Kidney (tissue), 14 donors: Measurements from ENCODE around the gene NCEH1. TPM values are rescaled to one million over a fixed set of nuclear protein-coding genes. Genes with fewer than 3 reads are reported as not detected.

Experiments used
- DNase-seq, 5 donors: peaks; one replicate each; pipeline ENCODE4 v3.0.0-alpha.2; 2013 to 2020
- FAIRE-seq: peaks from 2 replicates; lab custom pipeline; 2012; peaks lifted over from hg19 to GRCh38; lab: Jason Lieb, UNC
- H3K27ac ChIP-seq, 2 donors: one replicate each; pipeline ENCODE4 v1.7.0; 2013; ENCODE audit warnings: low read depth in 2 of 2, low read length in 2 of 2, inconsistent platforms in 1 of 2
- H3K27me3 ChIP-seq: one replicate; pipeline ENCODE4 v1.7.1; 2013; ENCODE audit warnings: low read length, inconsistent platforms; ENCODE audit not compliant: control insufficient read depth, insufficient read depth
- H3K36me3 ChIP-seq, 3 donors: one replicate each; pipeline versions ENCODE4 v1.7.0 to v1.7.1; 2013; ENCODE audit warnings: low read length in 3 of 3, control low read depth in 1 of 3, inconsistent platforms in 1 of 3; ENCODE audit not compliant: insufficient read depth in 3 of 3, control insufficient read depth in 2 of 3
- H3K4me1 ChIP-seq, 3 donors: one replicate each; pipeline versions ENCODE4 v1.7.0 to v1.7.1; 2013; ENCODE audit warnings: low read length in 3 of 3, inconsistent platforms in 1 of 3, low read depth in 1 of 3; ENCODE audit not compliant: control insufficient read depth in 2 of 3, insufficient read depth in 2 of 3
- H3K4me3 ChIP-seq, 3 donors: one replicate each; pipeline versions ENCODE4 v1.7.0 to v1.8.1; 2013; ENCODE audit warnings: low read length in 3 of 3, control low read depth in 1 of 3, inconsistent platforms in 1 of 3
- H3K9ac ChIP-seq, 3 donors: one replicate each; pipeline versions ENCODE4 v1.7.0 to v1.7.1; 2013; ENCODE audit warnings: low read length in 3 of 3, control low read depth in 1 of 3, inconsistent platforms in 1 of 3
- H3K9me3 ChIP-seq, 3 donors: one replicate each; pipeline versions ENCODE4 v1.7.0 to v1.7.1; 2013; ENCODE audit warnings: low read length in 3 of 3, control low read depth in 1 of 3, inconsistent platforms in 1 of 3; ENCODE audit not compliant: control insufficient read depth in 2 of 3, insufficient read depth in 1 of 3
- intact Hi-C: fragments of 100-400 bp; cut with DNase I; formaldehyde crosslinking; loops from one replicate; pipeline ENCODE4 v1.11.1; 2022
- polyA plus RNA-seq: library from polyadenylated mRNA; stranded (reverse); fragments of 350-450 nt; fragmentation: Illumina TruSeq; extraction: RNeasy Lipid Tissue Mini Kit (QIAGEN cat#74804); gene quantifications from one replicate; pipeline ENCODE4 v1.2.3, GENCODE V29; 2014; ENCODE audit warnings: low read depth, low replicate concordance; ENCODE audit not compliant: insufficient read depth
- total RNA-seq: library from RNA; stranded (reverse); fragmentation: NEBNext Ultra II Directional; extraction: Animal tissue kit (Norgen Biotek cat#: 25700); gene quantifications from one replicate; pipeline ENCODE4 v1.2.1, GENCODE V29; 2021
- TF ChIP-seq, protein P1 (sequence below): IDR thresholded peaks from 3 replicates; pipeline ENCODE4 v1.5.1; 2012; ENCODE audit warnings: mild to moderate bottlenecking, moderate library complexity, borderline replicate concordance; ENCODE audit not compliant: insufficient read depth; ENCODE audit errors: extremely low read depth
- donor health status: control.
- donor health status: control.
- donor health status: control.
- donor health status: control.
- donor health status: control.
- donor health status: DM: yes; HTN: yes; CAD: no.
- donor health status: Normal renal cell carcinoma (clear cell type).

NCEH1 gene
- total and polyA plus RNA-seq, 2 donors from 2014 or later: 6.7 to 43.6 TPM

DNA sequence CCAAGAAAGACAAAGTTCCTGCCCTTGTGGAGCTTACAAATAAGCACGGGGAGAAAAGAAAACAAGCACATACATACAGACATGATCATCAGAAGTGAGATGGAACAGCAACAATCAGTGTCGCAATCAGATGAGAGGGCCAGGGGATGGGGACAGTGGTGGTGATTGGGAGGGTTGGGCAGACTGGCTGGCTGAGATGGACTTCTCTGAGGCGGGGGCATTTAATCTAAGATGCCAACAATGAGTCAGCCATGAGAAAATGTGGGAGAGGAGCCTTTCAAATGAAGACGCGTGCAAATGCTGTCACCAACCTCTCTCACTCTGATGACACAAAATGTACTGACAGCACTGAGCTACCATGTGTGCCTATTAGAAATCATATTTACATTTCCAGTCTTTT is 81.4 kb downstream of the NCEH1 start:
- intact Hi-C loops: no loop called here
- DNase-seq (no peak), FAIRE-seq (no peak)
- no peaks in the 10 kb centered on the region for H3K4me1 ChIP-seq
- no peaks in the 10 kb centered on the region for H3K9me3 ChIP-seq
- no peak overlapping the region for H3K27ac ChIP-seq
- TF ChIP-seq, protein P1, sequence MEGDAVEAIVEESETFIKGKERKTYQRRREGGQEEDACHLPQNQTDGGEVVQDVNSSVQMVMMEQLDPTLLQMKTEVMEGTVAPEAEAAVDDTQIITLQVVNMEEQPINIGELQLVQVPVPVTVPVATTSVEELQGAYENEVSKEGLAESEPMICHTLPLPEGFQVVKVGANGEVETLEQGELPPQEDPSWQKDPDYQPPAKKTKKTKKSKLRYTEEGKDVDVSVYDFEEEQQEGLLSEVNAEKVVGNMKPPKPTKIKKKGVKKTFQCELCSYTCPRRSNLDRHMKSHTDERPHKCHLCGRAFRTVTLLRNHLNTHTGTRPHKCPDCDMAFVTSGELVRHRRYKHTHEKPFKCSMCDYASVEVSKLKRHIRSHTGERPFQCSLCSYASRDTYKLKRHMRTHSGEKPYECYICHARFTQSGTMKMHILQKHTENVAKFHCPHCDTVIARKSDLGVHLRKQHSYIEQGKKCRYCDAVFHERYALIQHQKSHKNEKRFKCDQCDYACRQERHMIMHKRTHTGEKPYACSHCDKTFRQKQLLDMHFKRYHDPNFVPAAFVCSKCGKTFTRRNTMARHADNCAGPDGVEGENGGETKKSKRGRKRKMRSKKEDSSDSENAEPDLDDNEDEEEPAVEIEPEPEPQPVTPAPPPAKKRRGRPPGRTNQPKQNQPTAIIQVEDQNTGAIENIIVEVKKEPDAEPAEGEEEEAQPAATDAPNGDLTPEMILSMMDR: no peak
- H3K9ac ChIP-seq: no peak overlapping the region
- H3K27me3 ChIP-seq: no peaks in the 10 kb centered on the region
- H3K36me3 ChIP-seq: peaks cover 0 to 8% (median 6%) of the 10 kb centered on the region in 3 donors
- no peak overlapping the region for H3K4me3 ChIP-seq

DNA sequence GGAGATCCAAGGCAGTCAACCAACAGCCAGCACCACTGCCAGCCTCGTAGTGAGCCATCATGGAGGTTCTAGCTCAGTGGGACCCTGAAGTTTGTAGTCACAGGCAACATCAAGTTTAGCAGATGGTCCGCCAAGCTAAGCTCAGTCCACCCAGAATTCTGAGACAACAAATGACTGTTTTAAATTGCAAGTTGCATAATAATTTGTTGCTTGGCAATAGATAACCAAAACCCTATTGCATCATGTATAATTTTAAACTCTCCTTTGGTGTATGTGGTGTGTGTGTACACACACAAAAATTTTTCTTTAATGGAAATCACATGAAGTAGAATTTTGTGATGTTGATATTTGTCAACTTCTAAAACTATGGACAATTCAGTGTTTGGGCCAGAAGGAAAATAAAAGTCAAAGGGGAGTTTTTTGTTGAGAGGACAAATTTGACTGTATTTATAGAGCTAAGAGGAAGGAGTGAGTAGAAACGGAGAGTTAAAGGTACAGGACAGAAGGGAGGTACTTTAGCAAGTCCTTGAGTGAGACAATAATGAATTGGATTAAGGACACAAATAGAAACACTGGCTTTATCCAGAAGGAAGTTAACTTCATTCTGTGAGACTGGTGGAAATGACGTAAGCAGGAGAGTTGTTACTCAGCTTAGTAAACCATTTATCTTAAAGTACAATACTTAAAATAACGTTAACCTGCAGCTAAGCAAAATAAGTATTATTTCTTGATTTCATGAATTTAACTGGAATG is 83.6 kb downstream of the NCEH1 start:
- no peaks in the 10 kb centered on the region for H3K36me3 ChIP-seq
- no peak overlapping the region for H3K4me3 ChIP-seq
- peak in 1 of 5 donors; percentile 9 for DNase-seq
- no peaks in the 10 kb centered on the region for H3K9me3 ChIP-seq
- H3K9ac ChIP-seq: no peak overlapping the region
- H3K4me1 ChIP-seq: no peaks in the 10 kb centered on the region
- FAIRE-seq: peak; percentile 50
- H3K27ac ChIP-seq: no peak overlapping the region
- TF ChIP-seq, protein P1: no peak
- intact Hi-C loops: no loop called here
- no peaks in the 10 kb centered on the region for H3K27me3 ChIP-seq

DNA sequence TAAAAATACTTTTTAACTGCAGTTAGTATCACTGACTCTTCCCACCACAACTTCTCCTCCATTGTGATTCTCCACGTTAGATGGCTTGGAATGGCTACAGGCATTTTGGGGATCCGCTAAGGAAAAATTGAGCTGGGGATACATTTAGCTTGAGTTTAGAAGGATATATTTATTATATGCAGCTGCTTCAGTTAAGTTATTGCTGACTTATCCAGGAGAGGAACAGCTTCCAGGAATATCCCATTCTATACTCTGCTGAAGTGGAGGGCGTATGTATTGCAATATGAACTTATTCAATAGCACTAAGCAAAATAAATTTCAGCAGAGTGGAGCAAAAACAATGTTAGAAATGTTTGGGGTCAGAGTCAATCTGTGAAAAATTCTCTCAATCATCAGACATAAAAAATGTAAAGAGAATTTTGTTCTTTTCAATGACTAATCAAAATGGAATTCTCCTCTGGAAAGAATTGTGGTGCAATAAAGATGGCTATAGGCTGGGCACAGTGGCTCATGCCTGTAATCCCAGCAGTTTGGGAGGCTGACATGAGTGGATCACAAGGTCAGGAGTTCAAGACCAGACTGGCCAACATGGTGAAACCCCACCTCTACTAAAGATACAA is 84.7 kb downstream of the NCEH1 start:
- Histone ChIP-seq H3K27me3 (no peaks in the 10 kb centered on the region), H3K9me3 (no peaks in the 10 kb centered on the region), H3K27ac (no peak overlapping the region), H3K4me1 (no peaks in the 10 kb centered on the region), H3K36me3 (no peaks in the 10 kb centered on the region), H3K9ac (no peak overlapping the region), H3K4me3 (no peak overlapping the region)
- TF ChIP-seq, protein P1: no peak
- intact Hi-C loops: no loop called here
- FAIRE-seq: no peak
- DNase-seq: no peak
